AG04450 (cell line): ENCODE measurements around the gene OST4. TPM values are rescaled to one million over a fixed set of nuclear protein-coding genes. Genes with fewer than 3 reads are reported as not detected.

Source experiments
- CTCF ChIA-PET: fragments of 300-600, 350-600 bp; formaldehyde crosslinking; extraction: SDS; loops from one replicate; lab custom pipeline; 2022; ENCODE audit warnings: antibody characterized with exemption, inconsistent platforms; lab: Charles Lee
- POLR2A ChIA-PET: fragments of 350-600 bp; formaldehyde crosslinking; extraction: SDS; loops from one replicate; lab custom pipeline; 2021; ENCODE audit warnings: antibody characterized with exemption, inconsistent platforms; lab: Yijun Ruan, JAX
- DNase-seq: peaks from one replicate; pipeline ENCODE4 v3.0.0-alpha.2; 2011; ENCODE audit warnings: low read depth, low spot score
- H3K27ac ChIP-seq: one replicate; pipeline ENCODE4 v1.5.1; 2012; ENCODE audit warnings: low read depth, low read length, control low read depth
- H3K27me3 ChIP-seq: one replicate; pipeline ENCODE4 v1.6.0; 2012; ENCODE audit warnings: low read length; ENCODE audit not compliant: control insufficient read depth, insufficient read depth
- H3K4me3 ChIP-seq: 2 replicates; pipeline ENCODE4 v1.5.1; 2011; ENCODE audit warnings: mild to moderate bottlenecking, low read depth, low read length, control low read depth
- H3K9me3 ChIP-seq: 2 replicates; pipeline ENCODE4 v1.5.1; 2012; ENCODE audit warnings: low read length; ENCODE audit not compliant: control insufficient read depth, insufficient read depth
- CTCF ChIP-seq: IDR thresholded peaks from 2 replicates; pipeline ENCODE4 v1.5.1; 2011; ENCODE audit warnings: low read depth, low read length, control low read depth, inconsistent platforms
- polyA plus RNA-seq: library from polyadenylated mRNA; depleted of rRNA; stranded (reverse); fragments of >200 nt; gene quantifications from 2 replicates; pipeline ENCODE4 v1.2.3, GENCODE V29; 2011

OST4 gene
- polyA plus RNA-seq, 1 experiment = 679 TPM

DNA sequence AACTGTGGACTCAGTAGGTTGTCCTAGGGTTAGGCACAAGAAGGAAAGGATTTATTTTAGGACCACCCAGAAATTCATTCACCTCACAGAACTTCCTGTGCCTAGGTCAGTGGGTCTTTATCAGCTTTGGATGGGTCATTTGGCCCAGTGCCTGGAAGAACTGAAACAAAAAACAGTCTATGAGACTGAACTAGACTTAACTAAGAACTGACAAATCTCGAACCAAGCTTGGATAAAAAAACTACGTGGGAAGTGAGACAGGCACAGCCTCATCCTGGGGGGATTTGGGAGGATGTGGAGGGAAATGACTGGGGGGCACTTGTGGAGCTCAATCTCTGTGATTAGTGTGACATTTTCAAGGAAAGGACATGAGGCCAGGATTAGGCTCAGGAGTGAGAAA, 2.3 kb upstream of the OST4 start:
- CTCF ChIA-PET = interaction anchor here (1.7 kb wide), 1 partner anchor 227 kb away, joined by 5 read pairs; no protein-coding TSS in a partner anchor
- POLR2A ChIA-PET = interaction anchor here (0.7 kb wide), 1 partner anchor 102 kb away, joined by 6 read pairs; no protein-coding TSS in a partner anchor

GRCh38 chr2:27072920-27073319, 1.5 kb upstream of the OST4 start:
- no peak for DNase-seq
- no peaks in the 10 kb centered on the region for H3K27me3 ChIP-seq
- no peak overlapping the region for H3K4me3 ChIP-seq
- H3K27ac ChIP-seq = peak overlapping the region; percentile 99
- TF ChIP-seq CTCF = no peak
- peaks cover 2% of the 10 kb centered on the region; the same call in 1 of the 2 replicates for H3K9me3 ChIP-seq
- POLR2A ChIA-PET = interaction anchor here (1.0 to 2.8 kb wide), 5 partner anchors 8 to 21 kb away, joined by 3 to 41 read pairs (median 15); partner anchors contain the start of genes AGBL5 and KHK
- CTCF ChIA-PET = interaction anchor here (0.8 to 1.7 kb wide), 3 partner anchors 8 to 226 kb away, joined by 4 to 5 read pairs (median 4); no protein-coding TSS in a partner anchor

More for the DNA sequence above, 2.3 kb upstream of the OST4 start:
- peaks cover 2% of the 10 kb centered on the region; the same call in 1 of the 2 replicates for H3K9me3 ChIP-seq
- DNase-seq = no peak
- no peaks in the 10 kb centered on the region for H3K27me3 ChIP-seq
- TF ChIP-seq CTCF = no peak
- no peak overlapping the region for H3K27ac ChIP-seq
- no peak overlapping the region for H3K4me3 ChIP-seq

DNA sequence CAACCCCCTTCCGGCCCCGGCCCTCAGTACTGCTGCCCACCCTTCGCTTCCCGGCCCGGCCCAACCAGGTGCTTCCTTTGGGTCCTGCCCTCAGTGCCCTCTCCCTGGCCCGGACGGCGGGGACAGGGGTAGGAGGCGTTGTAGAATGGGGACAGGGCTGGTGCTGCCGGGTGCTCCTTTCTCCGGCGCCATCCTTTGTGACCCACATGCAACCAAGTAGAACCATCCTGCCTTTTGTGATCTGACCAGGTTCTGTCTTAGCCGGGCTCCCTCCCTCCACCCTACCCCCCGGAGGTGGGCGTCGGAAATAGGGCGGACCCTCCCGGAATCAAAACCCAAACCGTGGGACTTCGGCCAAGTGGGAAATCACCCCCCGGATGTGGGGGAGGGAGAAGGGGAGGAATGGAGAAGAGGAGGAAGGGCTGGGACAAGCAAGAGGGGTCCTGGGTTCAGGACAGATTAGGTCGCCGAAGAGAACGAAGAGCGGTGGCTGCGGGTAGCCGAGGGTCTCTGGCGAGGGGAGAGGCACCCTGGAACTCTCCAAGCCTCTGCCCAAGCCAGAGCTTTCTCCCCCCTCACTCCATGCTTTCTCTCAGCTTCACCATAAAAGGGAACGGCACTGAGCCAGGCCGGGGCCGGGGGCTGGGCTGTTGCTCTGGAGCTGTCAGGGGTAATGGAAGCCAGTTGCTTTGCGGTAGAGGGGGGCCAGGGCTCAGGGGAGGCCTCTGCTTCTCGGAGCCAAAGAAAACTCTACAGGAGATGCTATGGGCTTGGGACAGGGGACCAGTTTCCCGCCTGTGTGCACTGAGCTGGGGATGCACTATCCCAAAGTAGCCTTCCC, 756 bp upstream of the OST4 start:
- POLR2A ChIA-PET = interaction anchor here (0.6 to 2.8 kb wide), 9 partner anchors 9 to 673 kb away, joined by 3 to 41 read pairs (median 10); partner anchors contain the start of genes AGBL5 and KHK
- Histone ChIP-seq H3K4me3 (peak overlapping the region; percentile 66), H3K9me3 (peaks cover 2% of the 10 kb centered on the region; the same call in 1 of the 2 replicates), H3K27ac (peak overlapping the region; percentile 99), H3K27me3 (no peaks in the 10 kb centered on the region)
- CTCF ChIA-PET = interaction anchor here (1.1 to 1.9 kb wide), 2 partner anchors 9 kb away, joined by 4 to 6 read pairs; no protein-coding TSS in a partner anchor
- TF ChIP-seq CTCF = no peak
- peak; percentile 73 for DNase-seq

DNA sequence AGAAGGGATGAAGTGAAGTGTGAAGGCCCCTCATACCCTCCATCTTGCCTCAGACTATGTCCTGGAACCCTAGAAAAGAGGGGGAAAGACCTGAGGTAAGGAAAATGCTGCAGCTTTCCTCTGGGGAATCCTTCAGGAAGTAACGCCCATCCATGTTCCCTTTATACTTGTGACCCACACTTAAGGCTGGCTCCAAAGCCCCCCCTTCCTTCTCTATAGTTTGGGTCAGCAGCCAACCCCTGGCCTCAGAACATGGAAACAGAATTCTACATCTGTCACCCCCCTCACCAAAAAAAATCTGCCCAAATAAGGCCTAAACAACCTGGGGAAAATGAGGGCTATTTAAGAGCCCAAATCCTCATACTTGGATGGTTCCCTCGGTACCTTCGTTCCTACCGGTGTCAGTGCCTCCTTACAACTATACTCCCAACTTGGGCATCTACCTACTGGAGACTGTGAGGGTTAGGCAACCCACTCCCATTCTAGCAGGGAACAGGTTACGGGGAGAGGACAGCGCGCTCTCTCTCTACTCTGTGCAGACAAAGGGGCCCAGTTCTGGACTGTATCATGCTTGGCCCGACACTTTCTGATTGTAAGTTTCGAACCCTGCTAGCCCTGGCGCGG, 689 bp downstream of the OST4 start:
- no peak for TF ChIP-seq CTCF
- peak overlapping the region; percentile 75 for H3K27ac ChIP-seq
- no peak for DNase-seq
- H3K27me3 ChIP-seq = no peaks in the 10 kb centered on the region
- POLR2A ChIA-PET = interaction anchor here (0.6 to 2.8 kb wide), 7 partner anchors 8 to 292 kb away, joined by 4 to 41 read pairs (median 11); partner anchors contain the start of gene AGBL5
- CTCF ChIA-PET = interaction anchor here (1.9 kb wide), 1 partner anchor 10 kb away, joined by 6 read pairs; no protein-coding TSS in a partner anchor
- peak overlapping the region; percentile 96 for H3K4me3 ChIP-seq
- H3K9me3 ChIP-seq = peaks cover 2% of the 10 kb centered on the region; the same call in 1 of the 2 replicates
